ENCODE measurements around the gene MROH9. TPM values are rescaled to one million over a fixed set of nuclear protein-coding genes. Genes with fewer than 3 reads are reported as not detected.

The MROH9 gene
- total RNA-seq, 2 donors from 2014 or later, result not detected

DNA sequence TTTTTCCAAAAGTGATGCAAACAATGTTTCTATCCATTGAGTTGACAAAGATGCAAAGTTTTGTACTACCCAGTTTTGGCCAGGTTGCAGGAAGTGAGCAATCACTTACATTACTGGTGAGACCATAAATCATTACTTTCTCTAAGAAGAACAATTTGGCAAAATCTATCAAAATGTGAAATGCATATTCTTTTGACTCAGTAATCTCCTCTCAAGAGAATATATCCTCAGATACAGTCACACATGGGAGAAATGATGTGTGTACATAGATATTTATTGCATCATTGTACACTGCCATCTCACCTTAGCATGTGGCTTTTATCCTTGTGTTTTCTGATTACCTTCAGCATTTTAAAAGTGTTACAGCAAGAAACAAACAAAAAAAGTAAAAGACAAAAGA is 103.0 kb downstream of the MROH9 start:
- Mint-ChIP-seq H3K9me3 (peaks cover 0 to 4% of the 10 kb centered on the region in 2 donors), H3K27ac (no peak overlapping the region), H3K36me3 (no peaks in the 10 kb centered on the region)
- ATAC-seq (no peak), DNase-seq (ENCODE audit: low spot score in 2 of 2) (no peak)

DNA sequence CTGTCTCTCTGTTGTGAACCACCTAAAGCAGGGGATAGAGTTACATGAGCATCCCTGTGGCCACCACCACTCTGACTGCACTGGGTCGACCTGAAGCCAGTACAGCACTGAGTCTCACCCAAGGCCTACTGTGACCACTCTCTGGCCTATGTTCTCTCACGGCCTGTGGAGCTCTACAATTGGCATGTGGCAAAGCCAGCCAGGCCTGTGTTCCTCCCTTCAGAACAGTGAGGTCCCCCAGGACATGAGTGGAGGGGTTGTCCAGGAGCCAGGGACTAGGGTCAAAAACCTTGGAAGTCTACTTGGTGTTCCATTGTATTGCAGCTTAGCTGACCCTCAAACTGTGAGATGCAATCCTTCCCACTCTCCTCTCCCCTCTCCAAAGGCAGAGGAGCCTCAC is 112.7 kb downstream of the MROH9 start:
- Mint-ChIP-seq H3K9me3 (peaks cover 26 to 29% of the 10 kb centered on the region in 2 donors), H3K36me3 (peaks cover 0 to 13% of the 10 kb centered on the region in 2 donors), H3K27ac (no peak overlapping the region)
- no peak for ATAC-seq
- DNase-seq (ENCODE audit: low spot score in 2 of 2), result no peak

DNA sequence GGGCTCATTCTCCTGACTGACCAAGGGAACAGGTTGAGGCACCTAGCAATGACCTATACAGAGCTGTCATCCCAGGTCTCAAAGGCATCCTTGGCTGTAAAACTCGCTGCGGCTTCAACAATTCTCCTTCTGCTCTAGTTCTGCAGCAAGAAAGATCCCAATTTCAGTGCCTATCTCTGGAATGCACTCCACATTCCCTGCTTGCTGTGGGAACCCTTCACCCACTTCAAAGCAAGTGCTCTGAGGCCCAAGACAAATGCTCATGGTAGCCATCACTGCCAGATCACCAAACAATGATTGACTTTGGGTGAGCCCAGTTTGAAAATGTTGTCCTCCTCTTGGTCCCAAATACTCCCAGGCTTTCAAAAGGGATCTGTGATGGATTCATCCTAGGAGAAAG is 117.6 kb downstream of the MROH9 start:
- no peak overlapping the region for H3K27ac Mint-ChIP-seq
- peaks cover 11 to 17% of the 10 kb centered on the region in 2 donors for H3K9me3 Mint-ChIP-seq
- ATAC-seq (no peak), DNase-seq (ENCODE audit: low spot score in 2 of 2) (no peak)
- peaks cover 0 to 11% of the 10 kb centered on the region in 2 donors for H3K36me3 Mint-ChIP-seq

DNA sequence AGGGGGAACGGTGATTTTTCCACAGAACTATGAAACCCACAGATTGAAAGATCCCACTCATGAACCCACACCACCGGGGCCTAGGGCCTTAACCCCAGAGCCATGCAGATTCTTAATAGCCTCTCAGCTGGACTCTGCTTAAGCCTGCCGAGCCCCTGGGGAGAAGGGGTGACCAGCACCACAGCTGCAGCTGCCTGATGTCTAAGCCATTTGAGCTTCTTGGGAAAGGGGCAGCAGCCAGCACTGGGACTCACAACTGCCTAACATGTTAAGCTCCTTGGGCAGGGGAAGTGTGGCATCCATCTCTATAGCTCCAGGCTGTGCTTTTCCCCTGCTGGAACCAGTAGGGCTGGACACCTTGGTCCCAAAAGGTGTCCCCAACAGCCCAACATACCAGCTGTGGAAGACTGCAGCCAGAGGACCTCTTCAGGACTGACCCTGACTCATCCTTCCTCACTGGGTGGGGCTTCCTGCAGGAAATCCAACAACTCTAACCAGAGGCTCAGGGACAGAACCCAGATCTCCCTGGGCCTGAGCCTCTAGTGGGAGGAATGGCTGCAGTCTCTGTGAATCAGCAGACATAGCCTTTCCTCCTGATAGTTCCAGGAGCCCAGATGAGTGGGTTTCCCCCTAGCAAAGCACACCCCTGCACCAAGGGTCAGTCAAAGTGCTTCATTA is 120.8 kb downstream of the MROH9 start:
- peaks cover 0 to 5% of the 10 kb centered on the region in 2 donors for H3K36me3 Mint-ChIP-seq
- ATAC-seq, result no peak
- H3K27ac Mint-ChIP-seq, result no peak overlapping the region

DNA sequence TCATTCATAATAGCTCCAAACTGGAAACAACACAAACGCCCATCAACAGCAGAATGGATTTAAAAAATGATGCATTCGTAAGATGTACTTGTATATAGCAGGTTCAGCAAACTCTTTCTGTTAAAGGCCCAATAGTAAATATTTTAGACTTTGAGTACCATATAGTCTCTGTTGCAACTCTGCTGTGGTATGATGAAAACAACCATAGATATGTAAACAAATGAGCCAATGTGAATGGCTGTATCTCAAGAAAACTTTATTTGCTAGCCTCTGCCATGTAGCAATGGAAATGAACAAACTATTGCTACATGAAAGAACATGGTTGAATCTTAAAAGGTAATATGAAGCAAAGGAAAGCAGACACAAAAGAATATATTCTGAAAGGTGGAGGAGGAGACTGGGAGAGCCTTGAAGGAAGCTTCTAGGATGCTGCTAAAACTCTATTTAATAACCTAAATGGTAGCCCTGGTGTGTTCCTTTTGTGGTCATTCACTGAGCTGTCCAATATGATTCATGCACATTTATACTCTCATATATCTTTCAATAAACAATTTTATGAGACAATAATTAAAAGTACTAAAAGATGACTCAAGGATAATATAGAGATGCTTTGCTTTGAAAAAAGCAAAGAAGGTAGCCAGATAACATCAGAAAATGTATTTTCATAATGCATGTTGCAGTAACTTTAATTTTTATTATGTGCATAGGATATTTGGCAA is 126.2 kb downstream of the MROH9 start:
- Mint-ChIP-seq H3K36me3 (peaks cover 0 to 5% of the 10 kb centered on the region in 2 donors), H3K27ac (no peak overlapping the region), H3K9me3 (peaks cover 6 to 12% of the 10 kb centered on the region in 2 donors)
- DNase-seq (ENCODE audit: low spot score in 2 of 2), result no peak
- ATAC-seq, result no peak

More for the DNA sequence above, 120.8 kb downstream of the MROH9 start:
- H3K9me3 Mint-ChIP-seq, result peaks cover 6 to 12% of the 10 kb centered on the region in 2 donors
- no peak for DNase-seq (ENCODE audit: low spot score in 2 of 2)

DNA sequence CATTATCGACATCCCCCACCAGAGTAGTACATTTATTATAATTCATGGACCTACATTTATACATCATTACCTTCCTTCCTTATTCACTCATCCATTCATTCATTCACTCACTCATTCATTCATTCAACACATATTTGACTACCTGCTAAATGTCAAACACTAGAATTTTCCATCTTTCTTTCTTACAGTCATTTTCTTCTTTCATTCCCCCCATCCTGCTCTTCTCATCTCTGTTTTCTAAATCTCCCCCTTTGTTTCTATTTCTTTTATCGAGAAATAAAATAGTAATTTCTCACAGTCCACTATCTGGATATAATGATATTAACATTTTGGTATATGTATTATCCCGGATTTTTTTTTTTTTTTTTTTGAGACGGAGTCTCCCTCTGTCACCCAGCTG is 127.6 kb downstream of the MROH9 start:
- ATAC-seq (no peak), DNase-seq (ENCODE audit: low spot score in 2 of 2) (no peak)
- Mint-ChIP-seq H3K27ac (no peak overlapping the region), H3K36me3 (no peaks in the 10 kb centered on the region), H3K9me3 (peaks cover 0 to 4% of the 10 kb centered on the region in 2 donors)

DNA sequence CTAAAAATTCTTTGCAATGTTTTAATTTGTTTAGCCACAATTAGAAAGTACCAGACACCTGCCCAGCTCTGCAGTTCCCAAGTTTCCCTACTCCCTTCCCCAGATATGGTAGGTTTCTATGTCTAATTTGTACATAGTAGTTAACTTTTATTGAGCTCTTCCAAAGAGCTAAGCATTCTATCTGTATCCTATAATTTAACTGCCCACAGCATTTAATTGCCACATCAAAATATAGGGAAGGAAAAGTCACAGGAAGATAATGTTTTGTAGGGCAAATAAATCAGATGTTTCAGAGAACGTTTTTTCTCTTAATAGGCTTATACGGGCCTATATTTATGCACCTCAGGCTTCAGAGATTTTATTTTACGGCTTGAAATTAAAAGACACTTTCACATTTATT is 139.7 kb downstream of the MROH9 start:
- ATAC-seq (no peak), DNase-seq (ENCODE audit: low spot score in 2 of 2) (no peak)
- H3K9me3 Mint-ChIP-seq, result no peaks in the 10 kb centered on the region
- no peaks in the 10 kb centered on the region for H3K36me3 Mint-ChIP-seq
- no peak overlapping the region for H3K27ac Mint-ChIP-seq

DNA sequence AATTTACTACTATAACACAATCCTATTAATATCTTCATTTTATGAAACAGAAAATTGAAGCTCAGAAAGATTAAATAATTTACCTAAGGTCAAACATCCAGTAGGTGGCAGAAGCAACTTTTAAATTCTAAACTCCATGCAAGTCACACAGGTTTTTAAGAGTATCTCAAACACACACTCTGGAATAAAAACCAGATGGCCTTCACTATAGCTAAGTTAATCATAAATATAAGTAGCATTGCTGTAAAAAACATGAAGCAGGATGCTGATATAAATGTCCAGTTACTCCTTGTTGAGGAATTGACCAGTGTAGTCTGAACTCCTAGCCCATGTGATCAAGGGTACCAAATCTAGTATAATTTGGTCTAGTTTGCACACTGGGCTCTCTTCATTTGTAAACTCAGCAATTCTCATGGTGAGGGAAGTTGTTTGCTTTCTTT is 146.0 kb downstream of the MROH9 start:
- Mint-ChIP-seq H3K27ac (no peak overlapping the region), H3K9me3 (no peaks in the 10 kb centered on the region), H3K36me3 (no peaks in the 10 kb centered on the region)
- ATAC-seq (no peak), DNase-seq (ENCODE audit: low spot score in 2 of 2) (no peak)

DNA sequence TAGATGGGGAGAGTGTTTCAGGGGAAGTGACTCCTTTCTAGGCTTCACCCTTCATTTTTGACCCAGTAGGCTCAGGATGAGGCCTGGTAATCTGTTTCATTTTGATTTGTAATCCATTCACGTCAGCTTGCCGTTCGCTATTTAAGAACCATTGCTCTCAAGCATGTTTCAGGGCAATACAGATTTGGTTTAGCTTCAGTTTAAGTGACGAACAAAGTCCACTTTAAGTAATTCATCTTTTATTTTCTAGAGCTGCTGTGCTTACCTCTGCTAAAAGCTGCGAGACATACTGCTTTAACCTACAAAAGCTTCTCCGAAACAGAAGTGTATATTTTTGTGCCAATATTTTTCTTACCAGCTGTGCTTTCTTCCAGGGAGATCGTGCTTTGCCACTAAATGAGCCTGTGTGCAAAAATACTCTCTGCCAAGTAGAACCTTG is 146.4 kb downstream of the MROH9 start:
- Mint-ChIP-seq H3K9me3 (no peaks in the 10 kb centered on the region), H3K36me3 (no peaks in the 10 kb centered on the region), H3K27ac (no peak overlapping the region)
- DNase-seq (ENCODE audit: low spot score in 2 of 2) (no peak), ATAC-seq (no peak)

DNA sequence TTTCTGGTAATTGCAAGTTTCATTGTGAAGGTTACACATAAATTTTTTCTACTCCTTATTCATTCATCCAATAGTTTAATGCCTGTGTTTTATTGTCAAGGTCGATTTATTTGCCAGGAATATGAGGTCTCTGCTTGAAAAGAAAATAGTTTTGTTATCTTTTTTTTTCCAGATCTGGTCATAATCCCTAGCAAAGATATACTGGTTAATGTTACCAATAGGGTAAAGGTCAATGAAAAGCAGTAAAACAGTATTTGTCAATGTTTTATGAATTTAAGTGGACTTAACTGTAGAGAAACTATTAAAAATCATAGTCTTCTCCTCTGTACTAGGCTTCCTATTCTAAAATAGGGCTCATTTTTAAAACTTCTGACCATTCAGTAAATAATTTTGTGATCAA is 147.3 kb downstream of the MROH9 start:
- Mint-ChIP-seq H3K27ac (no peak overlapping the region), H3K9me3 (no peaks in the 10 kb centered on the region), H3K36me3 (no peaks in the 10 kb centered on the region)
- DNase-seq (ENCODE audit: low spot score in 2 of 2) (no peak), ATAC-seq (no peak)

DNA sequence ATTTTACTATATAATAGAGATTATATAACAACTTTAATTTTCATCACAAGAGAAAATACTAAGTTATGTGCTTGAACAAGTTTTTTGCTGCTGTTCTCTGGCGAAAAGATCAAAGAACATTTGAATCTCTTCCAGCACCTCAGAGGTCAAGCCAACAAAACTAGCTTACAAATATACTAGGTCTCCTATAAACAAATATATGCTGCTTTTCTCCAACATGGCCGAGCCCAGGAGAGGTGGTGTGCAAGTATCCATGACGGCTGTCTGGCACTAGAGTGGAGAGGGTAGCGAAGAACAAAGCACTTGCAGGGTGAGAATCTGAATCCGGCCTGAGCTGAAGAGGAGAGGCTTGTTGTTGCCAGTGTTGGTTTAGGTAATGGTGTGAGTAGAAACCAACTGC is 147.9 kb downstream of the MROH9 start:
- Mint-ChIP-seq H3K36me3 (no peaks in the 10 kb centered on the region), H3K9me3 (no peaks in the 10 kb centered on the region), H3K27ac (no peak overlapping the region)
- ATAC-seq (no peak), DNase-seq (ENCODE audit: low spot score in 2 of 2) (no peak)

DNA sequence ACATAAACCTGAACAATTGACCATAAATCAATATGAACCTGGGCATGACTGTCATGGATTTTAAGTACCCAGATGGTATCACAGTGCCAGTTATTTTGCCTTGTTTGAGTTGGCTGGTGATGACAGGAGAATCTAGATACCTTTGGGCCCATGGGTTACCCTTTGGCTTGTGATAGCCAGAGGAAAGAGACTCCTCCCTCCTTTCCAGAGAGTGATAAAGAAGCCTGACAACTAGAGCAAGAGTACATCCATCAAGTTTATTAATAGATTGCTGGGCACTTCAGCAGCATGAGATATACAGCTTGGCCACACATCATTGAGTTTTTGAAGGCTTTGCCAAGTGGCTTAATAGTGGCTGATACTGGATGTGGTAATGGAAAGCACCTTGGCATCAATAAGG is 148.8 kb downstream of the MROH9 start:
- DNase-seq (ENCODE audit: low spot score in 2 of 2) (no peak), ATAC-seq (no peak)
- H3K27ac Mint-ChIP-seq, result no peak overlapping the region
- no peaks in the 10 kb centered on the region for H3K36me3 Mint-ChIP-seq
- H3K9me3 Mint-ChIP-seq, result no peaks in the 10 kb centered on the region

DNA sequence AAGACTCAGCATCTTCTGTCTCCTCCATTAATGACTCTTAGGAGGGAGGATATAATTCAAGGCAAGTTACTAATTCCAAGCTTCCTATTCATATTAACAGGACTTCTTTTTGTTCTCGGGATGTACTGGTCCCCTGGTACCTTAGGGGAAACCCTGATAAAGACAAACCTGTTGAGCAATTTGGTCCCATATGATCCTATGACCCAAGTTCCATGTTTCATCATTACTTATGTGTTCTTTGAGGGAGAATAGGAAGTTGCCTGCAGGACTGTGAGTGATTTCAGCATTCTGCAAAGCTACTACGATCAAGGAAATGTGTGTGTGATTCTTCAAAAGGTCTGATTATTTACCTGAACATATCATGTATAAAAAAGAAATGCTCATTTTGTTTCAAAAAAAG is 149.5 kb downstream of the MROH9 start:
- Mint-ChIP-seq H3K36me3 (no peaks in the 10 kb centered on the region), H3K27ac (no peak overlapping the region), H3K9me3 (no peaks in the 10 kb centered on the region)
- ATAC-seq, result no peak
- DNase-seq (ENCODE audit: low spot score in 2 of 2), result no peak

DNA sequence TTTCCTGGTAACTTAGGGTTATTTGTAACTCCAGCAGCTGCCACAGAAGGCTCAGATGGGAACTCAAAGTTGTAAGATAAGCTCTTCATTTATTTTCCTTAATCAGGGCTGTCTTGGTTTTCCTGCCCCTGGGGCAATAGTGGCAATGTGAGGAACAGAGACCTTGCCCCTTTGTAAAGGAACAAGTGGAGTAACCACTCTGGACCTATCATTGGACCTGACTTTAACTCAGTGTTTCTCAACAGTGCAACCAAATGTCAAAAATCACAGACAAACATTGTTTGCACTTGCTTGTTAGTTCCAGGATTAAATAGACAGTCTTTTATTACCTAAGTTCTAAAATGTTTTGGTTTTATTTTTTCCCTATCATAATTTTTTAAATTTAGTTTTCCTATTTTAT is 152.6 kb downstream of the MROH9 start:
- no peak overlapping the region for H3K27ac Mint-ChIP-seq
- no peak for DNase-seq (ENCODE audit: low spot score in 2 of 2)
- ATAC-seq, result no peak
- H3K36me3 Mint-ChIP-seq, result no peaks in the 10 kb centered on the region
- no peaks in the 10 kb centered on the region for H3K9me3 Mint-ChIP-seq

DNA sequence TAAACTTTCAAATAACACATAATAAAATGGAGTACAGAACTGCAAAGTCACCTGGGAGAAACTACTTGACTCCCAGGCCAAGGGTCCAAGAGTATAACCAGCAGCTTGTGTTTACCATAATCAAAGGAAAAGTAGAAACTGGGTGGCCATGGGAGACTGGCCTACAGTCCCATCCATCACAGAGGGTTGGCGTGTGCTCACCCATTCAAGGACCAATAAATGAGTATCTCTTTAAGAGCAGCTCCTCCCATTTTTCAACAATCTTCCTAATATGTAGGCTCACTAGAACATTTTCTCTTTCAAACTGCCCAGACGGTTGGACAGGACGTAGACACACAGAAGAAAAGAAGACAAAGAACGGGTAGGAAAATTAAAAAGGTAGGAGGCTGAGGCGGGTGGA is 155.3 kb downstream of the MROH9 start, which contains the start of gene FMO3:
Gene FMO3 (plus strand): TSS at position 302 of the 400 bp plus-strand sequence. CDS start 1,754 bp downstream, outside the sequence.
- Mint-ChIP-seq H3K9me3 (no peaks in the 10 kb centered on the region), H3K36me3 (no peaks in the 10 kb centered on the region), H3K27ac (no peak within 1 kb of the TSS)
- DNase-seq (ENCODE audit: low spot score in 2 of 2) (no peak), ATAC-seq (no peak)

DNA sequence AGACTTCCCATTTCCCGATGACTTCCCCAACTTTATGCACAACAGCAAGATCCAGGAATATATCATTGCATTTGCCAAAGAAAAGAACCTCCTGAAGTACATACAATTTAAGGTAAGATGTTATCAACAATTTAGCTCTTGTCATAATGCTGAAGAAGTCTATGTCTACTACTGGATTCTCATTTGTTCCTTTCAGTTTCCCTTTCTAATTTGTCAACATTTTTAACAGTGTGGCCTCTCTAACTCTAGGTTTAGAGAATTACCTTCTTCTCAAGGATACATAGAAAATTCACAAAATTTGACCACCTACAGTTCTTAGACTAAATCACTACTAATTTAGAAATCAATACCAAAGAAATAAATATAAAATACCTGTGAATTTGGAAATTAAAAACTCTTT is 168.5 kb downstream of the MROH9 start:
- DNase-seq (ENCODE audit: low spot score in 2 of 2), result no peak
- no peak for ATAC-seq
- H3K27ac Mint-ChIP-seq, result no peak overlapping the region
- H3K9me3 Mint-ChIP-seq, result no peaks in the 10 kb centered on the region
- no peaks in the 10 kb centered on the region for H3K36me3 Mint-ChIP-seq

DNA sequence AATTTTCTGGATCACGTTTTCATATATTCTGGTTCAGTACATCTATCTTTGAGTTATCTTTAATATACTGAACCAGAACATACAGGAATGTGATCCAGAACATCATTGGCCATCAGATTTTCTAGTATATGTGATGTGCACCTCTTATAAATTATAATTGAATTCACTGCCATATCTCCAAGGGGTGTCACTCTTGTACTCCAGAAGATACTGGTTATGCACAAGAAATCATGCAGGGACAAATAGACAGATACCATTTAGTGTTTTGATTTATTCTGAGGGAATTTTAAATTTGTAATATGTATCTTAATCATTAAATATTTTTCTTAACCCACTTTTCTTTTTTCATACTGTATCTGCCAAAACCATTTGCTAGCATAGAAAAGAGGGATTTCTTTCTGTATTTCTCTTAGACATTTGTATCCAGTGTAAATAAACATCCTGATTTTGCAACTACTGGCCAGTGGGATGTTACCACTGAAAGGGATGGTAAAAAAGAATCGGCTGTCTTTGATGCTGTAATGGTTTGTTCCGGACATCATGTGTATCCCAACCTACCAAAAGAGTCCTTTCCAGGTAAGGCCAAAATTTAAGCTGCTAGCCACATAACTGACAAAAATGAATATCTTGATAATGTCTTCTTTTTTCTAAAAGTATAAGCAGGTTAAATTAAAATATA is 172.1 kb downstream of the MROH9 start:
- DNase-seq (ENCODE audit: low spot score in 2 of 2) (no peak), ATAC-seq (no peak)
- Mint-ChIP-seq H3K27ac (no peak overlapping the region), H3K9me3 (peaks cover 0 to 5% of the 10 kb centered on the region in 2 donors), H3K36me3 (no peaks in the 10 kb centered on the region)
